ENCODE data around the gene TRPM2.

TRPM2 gene

DNA sequence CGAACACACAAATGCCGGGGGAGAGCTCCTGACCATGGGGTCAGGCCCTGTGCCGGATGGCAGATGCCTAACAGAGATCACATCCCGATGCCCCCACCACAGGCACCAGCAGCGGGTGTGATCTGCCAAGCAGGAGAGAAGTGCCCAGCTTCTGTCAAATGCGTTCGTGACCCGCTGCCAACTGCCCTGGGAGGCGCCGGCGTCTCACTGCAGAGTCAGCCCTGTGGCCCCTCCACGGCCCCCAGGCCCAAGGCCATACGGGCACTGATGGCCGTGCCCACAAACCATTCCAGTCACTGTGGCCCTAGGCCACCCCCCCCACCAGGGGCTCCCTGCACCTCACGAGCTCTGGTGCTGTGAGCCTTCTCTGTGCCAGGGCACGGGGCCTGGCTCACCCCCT is 22.2 kb upstream of the TRPM2 start:
- TF ChIP-seq, protein P1, sequence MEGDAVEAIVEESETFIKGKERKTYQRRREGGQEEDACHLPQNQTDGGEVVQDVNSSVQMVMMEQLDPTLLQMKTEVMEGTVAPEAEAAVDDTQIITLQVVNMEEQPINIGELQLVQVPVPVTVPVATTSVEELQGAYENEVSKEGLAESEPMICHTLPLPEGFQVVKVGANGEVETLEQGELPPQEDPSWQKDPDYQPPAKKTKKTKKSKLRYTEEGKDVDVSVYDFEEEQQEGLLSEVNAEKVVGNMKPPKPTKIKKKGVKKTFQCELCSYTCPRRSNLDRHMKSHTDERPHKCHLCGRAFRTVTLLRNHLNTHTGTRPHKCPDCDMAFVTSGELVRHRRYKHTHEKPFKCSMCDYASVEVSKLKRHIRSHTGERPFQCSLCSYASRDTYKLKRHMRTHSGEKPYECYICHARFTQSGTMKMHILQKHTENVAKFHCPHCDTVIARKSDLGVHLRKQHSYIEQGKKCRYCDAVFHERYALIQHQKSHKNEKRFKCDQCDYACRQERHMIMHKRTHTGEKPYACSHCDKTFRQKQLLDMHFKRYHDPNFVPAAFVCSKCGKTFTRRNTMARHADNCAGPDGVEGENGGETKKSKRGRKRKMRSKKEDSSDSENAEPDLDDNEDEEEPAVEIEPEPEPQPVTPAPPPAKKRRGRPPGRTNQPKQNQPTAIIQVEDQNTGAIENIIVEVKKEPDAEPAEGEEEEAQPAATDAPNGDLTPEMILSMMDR (IDR thresholded peaks at IDR 0.05), result no peak
- DNase-seq (ENCODE audit: low spot score), result no peak

GRCh38 chr21:44331650-44332307 is 21.6 kb upstream of the TRPM2 start:
- TF ChIP-seq, protein P1 (IDR thresholded peaks at IDR 0.05), result no peak

More for the DNA sequence above, 22.2 kb upstream of the TRPM2 start:
- H3K27ac ChIP-seq, result no peak overlapping the region
- H3K4me3 ChIP-seq, result no peak overlapping the region

DNA sequence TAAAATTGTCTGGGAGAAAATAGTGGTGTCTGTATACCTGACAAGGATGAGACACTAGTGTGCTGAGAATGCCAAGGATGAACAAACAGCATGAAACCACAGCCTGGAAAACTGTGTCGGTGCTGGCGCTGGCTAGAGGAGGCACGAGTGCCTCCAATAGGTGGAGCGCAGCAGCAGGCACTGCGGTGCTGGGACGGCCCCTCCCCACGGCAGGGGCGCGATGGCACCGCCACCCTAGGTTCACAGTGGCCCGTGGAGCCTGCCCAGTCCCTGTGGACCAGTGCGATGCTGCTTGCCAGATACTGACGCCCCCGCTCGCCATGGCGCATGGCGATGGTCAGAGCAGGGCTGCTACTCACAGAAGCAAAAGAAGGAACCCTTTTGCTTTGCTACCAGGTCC is 21.0 kb upstream of the TRPM2 start:
- no peak for DNase-seq (ENCODE audit: low spot score)
- Histone ChIP-seq H3K27ac (no peak overlapping the region), H3K4me3 (no peak overlapping the region)
- TF ChIP-seq, protein P1 (IDR thresholded peaks at IDR 0.05), result no peak

More at GRCh38 chr21:44331650-44332307, 21.6 kb upstream of the TRPM2 start:
- no peak overlapping the region for H3K4me3 ChIP-seq
- no peak for DNase-seq (ENCODE audit: low spot score)
- H3K27ac ChIP-seq, result no peak overlapping the region

- DNase-seq (ENCODE audit: low spot score), result no peak
- no peak overlapping the region for H3K4me3 ChIP-seq
- TF ChIP-seq, protein P1 (IDR thresholded peaks at IDR 0.05), result no peak
- no peak overlapping the region for H3K27ac ChIP-seq
Measured at GRCh38 chr21:44332965-44333364, 20.5 kb upstream of the TRPM2 start.

DNA sequence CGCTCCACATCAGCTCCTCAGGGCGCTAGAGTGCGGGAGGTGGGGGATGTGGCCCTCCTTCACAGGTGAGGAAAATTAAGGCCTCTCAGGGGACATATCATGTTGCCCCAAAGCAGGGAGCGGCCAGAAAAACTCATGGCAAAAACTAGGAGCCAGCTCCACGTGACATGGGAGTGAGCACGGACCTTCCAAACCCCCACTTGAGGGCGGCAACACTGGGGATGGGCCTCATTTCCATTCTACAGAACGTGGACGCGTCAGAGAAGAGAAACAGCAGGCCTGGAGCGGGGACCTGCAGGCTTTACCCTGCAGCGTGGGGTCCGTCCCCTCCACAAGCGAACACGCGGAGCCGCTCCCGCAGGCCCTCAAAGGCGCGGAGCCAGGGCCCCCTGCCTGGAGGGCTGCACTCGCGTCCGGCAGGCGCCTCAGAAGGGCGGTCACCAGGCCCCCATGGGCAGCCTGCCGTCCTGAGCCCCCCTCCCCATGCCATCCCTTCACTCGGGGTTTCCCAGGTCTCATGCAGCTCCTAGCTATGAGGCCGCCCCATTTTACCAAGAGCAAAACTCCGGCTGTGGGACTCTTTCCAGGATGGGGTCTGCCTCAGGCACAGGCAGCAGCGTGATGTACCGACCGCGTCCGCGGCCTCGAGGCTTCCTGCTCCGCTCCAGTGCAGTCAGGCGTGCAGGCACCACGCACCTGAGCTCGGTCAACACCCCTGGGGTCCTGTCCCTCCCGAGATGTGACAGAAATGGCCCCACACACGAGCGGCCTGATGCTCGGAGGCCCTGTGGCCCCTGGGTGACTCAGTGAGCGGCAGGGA is 19.7 kb upstream of the TRPM2 start:
- TF ChIP-seq, protein P1 (IDR thresholded peaks at IDR 0.05), result no peak
- DNase-seq (ENCODE audit: low spot score), result no peak
- no peak overlapping the region for H3K27ac ChIP-seq
- no peak overlapping the region for H3K4me3 ChIP-seq

GRCh38 chr21:44334329-44335030 is 18.9 kb upstream of the TRPM2 start:
- no peak for DNase-seq (ENCODE audit: low spot score)
- TF ChIP-seq, protein P1 (IDR thresholded peaks at IDR 0.05), result no peak
- Histone ChIP-seq H3K27ac (no peak overlapping the region), H3K4me3 (no peak overlapping the region)

Measured in coronary artery (tissue), 2 donors.